Sciatic nerve (tissue), 2 donors: ENCODE measurements around the gene TNK1. TPM values are rescaled to one million over a fixed set of nuclear protein-coding genes. Genes with fewer than 3 reads are reported as not detected.

Source experiments
- ATAC-seq: fragments of 200-7000 bp; cut with Tn5 transposase; one replicate; pipeline ENCODE4 v1.9.1; 2020; ENCODE audit warnings: mild to moderate bottlenecking, moderate library complexity
- DNase-seq: peaks from one replicate; pipeline ENCODE4 v3.0.0-alpha.2; 2020; ENCODE audit warnings: low spot score
- intact Hi-C: fragments of 100-400 bp; cut with DNase I; formaldehyde crosslinking; loops from one replicate; pipeline ENCODE4 v1.14.2; 2022
- total RNA-seq: library from RNA; stranded (reverse); fragmentation: NEBNext Ultra II Directional; extraction: Animal tissue kit (Norgen Biotek cat#: 25700); gene quantifications from one replicate; pipeline ENCODE4 v1.2.1, GENCODE V29; 2021
- donor health status: DM: no; HTN: no; CAD: no.
- donor health status: DM: no; HTN: no; CAD: no.

Gene TNK1
- total RNA-seq, 1 donor from 2014 or later = 6.1 TPM

DNA sequence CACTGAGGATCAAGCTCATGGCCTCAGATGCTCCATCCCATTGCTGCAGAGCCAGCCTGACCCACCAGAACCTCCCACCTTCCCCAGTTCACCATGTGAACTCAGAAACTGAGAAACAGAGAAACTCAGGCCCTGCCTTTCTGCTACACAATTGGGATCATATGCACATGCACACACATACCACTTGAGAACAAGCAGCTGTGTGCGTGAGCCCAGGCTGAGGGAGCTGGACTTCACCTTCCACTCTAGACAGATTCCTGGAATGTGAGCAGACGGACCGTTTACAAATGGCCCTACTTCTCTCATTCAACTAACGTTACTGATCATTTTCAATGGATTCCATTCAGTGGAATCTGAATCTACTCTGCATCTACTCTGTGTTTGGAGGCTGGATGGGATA is 42.8 kb downstream of the TNK1 start:
- DNase-seq (no peak), ATAC-seq (no peak)
- intact Hi-C loops = no loop called here

DNA sequence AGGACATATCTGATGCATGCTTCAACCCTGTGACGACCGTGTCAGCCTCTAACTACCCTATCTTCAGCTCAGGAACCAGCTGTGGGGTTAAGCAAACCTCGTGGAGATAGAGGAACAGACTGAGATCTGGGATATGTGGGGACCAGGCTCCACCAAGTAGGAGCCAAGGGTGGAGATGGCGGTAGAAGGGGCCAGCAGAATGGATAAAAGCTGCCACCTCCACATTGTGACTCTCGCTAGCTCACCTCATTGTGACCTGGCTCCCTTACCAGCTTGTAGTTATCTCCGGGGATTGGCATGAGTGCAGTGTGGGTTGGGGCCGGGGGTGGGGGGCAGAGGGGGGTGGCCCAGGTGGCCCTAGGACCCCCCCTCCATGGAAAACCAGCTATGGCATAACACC is 44.4 kb downstream of the TNK1 start, which contains the start of gene SPEM2:
Gene SPEM2 (plus strand): TSS at position 301 of the 400 bp plus-strand sequence. CDS start 73 bp downstream, at position 374.
- intact Hi-C loops = no loop called here
- ATAC-seq (no peak), DNase-seq (no peak)

DNA sequence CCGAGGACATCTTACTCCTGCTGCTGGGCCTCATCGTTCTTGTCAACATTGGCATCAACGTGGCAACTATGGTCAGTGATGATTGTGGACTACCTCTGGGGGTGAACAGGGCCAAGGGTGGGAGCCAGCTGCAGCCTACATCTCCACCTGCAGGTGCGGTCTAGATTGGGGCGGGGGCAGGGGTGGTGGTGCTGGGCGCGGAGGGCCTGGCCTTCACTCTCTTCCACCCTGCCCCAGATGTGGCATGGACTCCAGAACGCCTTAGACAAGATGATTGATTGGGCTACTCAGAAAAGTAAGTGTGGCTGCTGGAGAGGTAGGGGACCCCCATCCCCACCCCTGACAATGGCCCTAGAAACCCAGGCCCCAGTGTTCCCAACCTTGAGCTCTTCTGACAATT is 44.9 kb downstream of the TNK1 start:
- intact Hi-C loops = no loop called here
- ATAC-seq = no peak
- no peak for DNase-seq

DNA sequence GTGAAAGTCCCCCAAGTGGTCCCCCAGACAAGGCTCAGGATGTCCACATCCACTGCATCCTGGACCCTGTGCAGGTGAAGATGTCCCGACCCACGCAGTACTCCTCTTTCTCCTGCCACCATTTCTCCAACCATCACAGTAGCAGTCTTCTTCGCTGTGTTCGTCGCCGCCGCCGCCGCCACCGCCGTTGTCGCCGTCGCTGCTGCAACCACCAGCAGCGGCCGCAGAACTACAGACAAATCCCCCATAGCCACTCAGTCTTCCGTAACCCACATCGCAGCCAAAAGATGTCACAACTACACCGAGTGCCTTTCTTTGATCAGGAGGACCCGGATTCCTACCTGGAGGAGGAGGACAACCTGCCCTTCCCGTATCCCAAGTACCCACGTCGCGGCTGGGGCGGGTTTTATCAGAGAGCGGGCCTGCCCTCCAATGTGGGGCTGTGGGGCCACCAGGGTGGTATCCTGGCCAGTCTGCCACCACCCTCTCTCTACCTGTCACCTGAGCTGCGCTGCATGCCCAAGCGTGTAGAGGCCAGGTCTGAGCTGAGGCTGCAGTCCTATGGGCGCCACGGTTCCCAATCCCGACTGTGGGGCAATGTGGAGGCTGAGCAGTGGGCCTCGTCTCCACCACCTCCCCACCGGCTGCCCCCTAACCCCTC is 45.4 kb downstream of the TNK1 start:
- intact Hi-C loops = no loop called here
- no peak for ATAC-seq
- DNase-seq = no peak

DNA sequence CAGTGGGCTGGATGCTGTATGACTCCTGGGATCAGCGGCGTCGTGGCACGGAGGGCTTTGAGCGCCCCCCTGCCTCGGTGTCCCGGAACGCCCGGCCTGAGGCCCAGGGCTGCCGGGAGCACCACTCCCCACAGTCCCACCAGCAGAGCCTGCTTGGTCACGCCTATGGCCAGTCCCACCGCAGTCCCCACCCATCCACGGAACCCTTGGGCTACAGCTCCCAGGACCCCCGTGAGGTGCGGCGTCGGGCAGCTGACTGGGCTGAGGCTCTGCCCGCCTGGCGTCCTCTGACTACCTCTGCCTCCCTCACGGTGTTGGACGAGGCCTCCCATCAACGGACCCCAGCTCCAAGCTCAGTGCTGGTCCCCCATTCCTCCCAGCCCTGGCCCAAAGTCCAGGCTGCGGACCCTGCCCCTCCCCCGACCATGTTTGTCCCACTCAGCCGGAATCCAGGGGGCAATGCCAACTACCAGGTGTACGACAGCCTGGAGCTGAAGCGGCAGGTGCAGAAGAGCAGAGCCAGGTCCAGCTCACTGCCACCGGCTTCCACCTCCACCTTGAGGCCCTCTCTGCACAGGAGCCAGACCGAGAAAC is 46.1 kb downstream of the TNK1 start:
- no peak for DNase-seq
- intact Hi-C loops = no loop called here
- no peak for ATAC-seq

DNA sequence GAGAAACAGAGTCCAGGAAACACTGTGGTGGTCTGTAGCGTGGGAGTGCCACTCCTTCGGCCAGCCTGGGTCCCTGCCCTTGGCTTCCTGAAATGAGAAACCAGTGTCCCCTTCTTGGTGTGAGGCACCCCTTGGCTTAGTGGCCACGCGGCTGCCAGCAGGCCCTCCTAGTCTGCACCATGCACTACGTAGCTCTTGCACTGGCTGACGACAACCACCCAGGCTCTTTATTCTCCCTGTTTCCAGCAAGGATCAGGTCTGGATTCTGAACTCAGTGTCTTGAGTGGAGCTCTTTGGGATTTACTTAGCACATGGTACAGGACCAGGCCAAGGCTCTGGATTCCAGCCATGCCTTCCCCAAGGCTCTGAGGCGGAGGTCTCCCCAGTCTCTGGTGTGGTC is 46.7 kb downstream of the TNK1 start:
- ATAC-seq = no peak

DNA sequence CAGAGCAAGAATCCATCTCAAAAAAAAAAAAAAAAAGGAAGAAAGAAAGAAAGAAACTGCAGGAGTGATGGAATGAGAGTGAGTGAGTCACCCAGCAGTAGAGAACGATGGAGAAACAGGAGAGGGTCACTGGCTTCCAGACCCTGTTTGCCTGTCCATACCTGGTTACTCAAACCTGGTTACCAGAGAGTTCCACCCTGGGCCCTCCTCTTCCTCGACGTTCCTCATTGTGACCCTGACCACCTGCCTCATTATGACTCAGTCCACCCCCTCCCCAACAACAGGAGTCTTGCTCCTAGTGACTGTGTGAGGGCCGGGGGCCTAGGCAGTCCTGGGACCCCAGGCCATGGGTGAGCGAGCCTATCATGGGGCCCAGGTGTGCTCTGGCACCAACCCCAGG is 47.7 kb downstream of the TNK1 start, which contains the start of gene SPEM3:
Gene SPEM3 (plus strand): TSS at position 301 of the 400 bp plus-strand sequence. CDS start 46 bp downstream, at position 347.
- intact Hi-C loops = no loop called here
- DNase-seq (no peak), ATAC-seq (no peak)

More for the DNA sequence above, 46.7 kb downstream of the TNK1 start:
- intact Hi-C loops = no loop called here
- DNase-seq = no peak

DNA sequence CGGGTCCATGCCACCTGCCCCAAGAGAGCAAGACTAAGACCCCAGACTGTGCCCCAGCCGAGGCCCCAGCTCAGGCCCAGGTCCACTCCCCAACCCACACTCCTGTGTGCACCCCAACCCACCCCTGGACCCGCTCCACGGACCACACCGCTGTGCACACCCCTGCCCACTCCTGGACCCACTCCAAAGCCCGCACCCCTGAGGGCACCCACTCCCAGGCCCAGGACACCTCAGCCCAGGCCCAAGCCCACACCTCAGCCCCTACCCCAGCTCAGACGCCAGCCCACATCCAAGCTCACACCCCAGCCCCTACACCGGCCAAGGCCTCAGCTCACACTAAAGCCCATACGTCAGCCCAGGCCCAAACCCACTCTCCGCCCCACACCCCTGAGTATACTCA is 48.8 kb downstream of the TNK1 start:
- ATAC-seq = no peak
- intact Hi-C loops = no loop called here
- DNase-seq = no peak

DNA sequence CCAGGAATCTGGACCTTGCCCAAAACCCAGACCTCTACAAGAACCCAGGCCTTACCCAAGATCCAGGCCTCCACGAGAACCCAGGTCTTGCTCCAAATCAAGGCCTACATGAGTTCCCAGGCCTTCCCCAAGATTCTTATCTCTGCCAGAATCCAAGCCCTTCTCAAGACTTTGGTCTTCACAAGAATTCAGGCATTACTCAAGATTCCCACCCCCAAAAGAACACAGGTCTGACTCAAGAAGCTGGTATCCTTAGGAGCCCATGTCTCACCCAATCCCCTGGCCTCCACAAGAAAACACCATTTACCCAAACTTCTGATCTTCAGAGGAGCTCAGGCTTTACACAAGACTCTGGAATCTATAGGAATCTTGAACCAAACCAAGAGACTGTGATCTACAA is 50.3 kb downstream of the TNK1 start:
- DNase-seq (no peak), ATAC-seq (no peak)
- intact Hi-C loops = no loop called here

DNA sequence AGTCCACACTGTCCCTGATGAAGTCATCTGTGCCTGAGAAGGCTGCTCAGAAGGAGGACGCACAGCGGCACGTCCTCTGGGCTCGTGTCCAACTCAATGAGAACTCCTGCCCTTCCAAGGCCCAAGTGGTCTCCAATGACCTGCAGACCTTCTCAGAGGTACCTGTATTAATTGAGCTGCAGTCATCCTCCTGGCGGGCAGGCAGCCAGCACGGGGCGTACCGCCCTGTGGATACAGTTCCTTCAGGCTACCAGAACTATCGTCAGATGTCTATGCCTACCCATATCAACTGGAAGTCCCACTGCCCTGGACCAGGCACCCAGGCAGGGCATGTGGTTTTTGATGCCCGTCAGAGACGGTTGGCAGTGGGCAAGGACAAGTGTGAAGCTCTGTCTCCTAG is 51.4 kb downstream of the TNK1 start:
- ATAC-seq = no peak
- intact Hi-C loops = no loop called here
- DNase-seq = no peak

DNA sequence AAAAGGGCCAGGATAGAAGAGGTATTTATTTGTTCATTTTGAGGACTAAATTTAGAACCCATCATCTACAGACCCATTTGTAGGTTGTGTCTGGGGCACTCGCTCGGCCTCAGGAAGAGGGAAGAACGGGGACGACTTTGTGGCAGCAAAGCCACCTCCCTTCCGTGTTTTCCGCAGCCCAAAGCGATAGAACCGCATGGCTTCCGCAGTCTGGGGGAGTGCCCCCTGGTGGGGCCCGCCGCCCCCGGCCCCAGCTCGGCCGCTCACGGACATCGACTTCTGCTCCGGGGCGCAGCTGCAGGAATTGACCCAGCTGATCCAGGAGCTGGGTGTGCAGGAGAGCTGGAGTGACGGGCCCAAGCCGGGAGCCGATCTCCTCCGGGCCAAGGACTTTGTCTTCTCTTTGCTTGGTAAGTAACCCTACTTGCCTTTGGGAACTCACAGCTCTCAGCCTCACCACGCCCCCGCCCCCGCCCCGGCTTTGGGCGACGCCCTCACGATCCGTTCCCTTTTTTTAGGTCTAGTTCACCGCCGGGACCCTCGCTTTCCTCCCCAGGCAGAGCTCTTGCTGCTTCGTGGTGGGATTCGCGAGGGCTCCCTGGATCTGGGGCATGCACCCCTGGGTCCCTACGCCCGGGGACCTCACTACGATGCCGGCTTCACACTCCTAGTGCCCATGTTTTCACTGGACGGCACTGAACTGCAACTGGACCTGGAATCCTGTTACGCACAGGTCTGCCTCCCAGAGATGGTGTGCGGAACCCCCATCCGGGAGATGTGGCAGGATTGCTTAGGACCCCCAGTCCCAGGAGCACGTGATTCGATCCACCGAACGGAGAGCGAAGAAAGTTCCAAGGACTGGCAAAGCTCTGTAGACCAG is 55.0 kb downstream of the TNK1 start:
- ATAC-seq (peak; percentile 15), DNase-seq (no peak)
- intact Hi-C loops = no loop called here

DNA sequence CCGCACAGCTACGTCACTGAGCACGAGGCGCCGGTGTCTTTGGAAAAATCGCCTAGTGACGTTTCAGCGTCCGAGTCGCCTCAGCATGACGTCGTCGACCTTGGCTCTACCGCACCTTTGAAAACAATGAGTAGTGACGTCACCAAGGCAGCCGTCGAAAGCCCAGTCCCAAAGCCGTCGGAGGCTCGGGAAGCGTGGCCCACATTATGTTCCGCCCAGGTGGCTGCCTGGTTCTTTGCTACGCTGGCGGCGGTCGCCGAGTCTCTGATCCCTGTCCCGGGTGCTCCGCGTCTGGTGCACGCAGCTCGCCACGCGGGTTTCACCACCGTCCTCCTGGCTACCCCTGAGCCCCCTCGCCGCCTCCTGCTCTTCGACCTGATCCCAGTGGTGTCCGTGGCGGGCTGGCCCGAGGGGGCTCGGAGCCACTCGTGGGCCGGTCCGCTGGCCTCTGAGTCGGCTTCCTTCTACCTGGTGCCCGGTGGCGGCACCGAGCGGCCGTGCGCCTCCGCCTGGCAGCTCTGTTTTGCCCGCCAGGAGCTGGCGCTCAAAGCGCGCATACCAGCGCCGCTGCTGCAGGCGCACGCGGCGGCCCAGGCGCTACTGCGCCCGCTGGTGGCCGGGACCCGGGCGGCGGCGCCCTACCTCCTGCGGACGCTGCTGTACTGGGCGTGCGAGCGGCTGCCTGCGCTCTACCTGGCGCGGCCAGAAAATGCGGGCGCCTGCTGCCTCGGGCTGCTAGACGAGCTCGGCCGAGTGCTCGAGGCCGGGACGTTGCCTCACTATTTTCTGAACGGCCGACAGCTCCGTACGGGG is 55.9 kb downstream of the TNK1 start:
- ATAC-seq = peak; percentile 55
- peak; percentile 83 for DNase-seq
- intact Hi-C loops = no loop called here

DNA sequence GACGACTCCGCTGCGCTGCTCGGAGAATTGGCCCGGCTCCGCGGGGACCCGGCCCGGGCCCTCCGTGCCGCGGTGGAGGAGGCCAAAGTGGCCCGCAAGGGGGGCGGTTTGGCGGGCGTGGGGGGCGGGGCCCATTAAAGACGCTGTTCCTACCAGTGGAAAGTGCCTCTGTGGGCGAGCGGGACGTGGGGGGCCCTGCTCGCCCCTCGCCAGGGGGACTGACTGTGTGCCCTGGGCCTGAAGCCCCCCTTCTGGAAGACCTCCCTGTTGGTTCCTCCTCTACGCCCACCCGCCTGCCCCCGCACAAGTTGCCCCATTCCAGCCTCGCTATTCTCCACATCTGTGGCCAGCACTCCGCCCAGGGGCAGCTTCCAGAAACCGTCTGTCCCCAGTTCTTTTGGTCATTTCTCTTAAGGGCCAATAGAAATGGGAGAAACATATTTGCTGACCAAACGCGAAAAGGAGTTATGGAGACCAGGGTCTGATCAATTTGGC is 56.5 kb downstream of the TNK1 start:
- DNase-seq = no peak
- ATAC-seq = no peak
- intact Hi-C loops = no loop called here

DNA sequence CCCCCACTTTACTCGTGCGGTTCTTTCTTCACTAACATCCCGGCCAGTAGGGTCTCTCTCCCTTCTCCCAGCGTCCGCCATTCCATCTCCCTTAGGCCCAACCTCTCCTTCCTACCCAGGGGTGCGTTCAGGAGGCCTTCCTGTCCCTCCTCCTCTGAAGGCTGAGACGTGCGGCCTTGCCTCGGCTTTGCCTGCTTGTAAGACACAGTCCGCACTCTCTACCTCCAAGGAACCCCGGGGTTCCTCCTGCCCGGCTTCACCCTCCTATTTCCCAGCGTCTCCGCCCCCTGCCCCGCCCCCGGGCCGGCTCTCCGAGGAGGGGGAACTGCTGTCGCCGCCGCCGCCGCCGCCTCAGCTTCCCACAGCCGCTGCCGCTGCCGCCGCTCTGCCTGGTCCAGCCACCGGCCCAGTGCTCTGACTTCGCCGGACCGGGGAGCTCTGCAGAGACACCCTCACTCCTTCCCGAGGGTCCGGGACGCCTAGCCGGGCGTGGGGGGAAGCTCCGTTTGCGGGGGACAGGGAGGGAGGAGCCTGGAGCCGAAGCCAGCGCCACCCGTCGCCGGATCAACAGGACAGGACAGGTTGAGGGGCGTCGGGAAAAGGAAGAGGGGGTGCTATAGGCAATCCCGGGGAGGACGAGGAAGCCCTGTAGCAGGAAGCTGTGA is 57.2 kb downstream of the TNK1 start:
- peak; percentile 86 for DNase-seq
- intact Hi-C loops = no loop called here
- ATAC-seq = peak; percentile 21

DNA sequence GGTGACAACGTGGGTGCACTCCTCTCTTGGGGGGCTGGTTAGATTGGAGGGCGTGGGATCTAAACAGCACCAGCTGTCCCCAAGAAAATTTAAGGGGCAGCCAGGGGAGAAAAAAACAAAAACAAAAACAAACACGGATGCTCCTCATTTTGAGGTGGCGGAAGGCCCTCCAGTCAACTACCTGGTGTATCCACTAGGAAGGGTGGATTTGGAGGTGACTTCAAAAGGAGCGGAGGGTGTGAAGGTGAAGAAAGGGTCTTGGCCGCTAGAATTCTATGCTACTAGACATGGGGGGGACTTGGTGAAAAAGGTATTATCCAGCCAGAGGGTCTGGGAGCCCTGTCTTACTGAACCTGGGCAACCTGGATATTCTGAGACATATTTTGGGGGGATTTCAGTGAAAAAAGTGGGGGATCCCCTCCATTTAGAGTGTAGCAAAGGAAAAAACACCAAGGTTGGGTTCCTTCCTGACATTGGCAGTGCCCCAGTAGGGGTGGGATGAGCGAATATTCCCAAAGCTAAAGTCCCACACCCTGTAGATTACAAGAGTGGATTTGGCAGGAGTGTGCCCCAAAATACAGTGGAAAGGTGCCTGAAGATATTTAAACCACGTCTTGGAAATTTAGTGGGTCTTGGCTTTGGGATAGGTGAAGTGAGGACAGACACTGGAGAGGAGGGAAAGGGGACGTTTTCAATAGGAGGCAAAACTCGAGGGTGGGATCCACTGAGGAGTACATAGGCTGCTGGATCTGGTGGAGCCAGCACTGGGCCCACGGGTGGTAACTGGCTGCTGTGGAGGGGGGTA is 58.0 kb downstream of the TNK1 start:
- intact Hi-C loops = no loop called here
- ATAC-seq (no peak), DNase-seq (no peak)
